COLO829 (cell line): ENCODE measurements around the gene ZNF750.
"Not testable (repeated sequence)": the region's sequence is repeated elsewhere in the genome, so short reads cannot be mapped to it uniquely, and the experiment has no call there.

Experiments used
- DNase-seq: peaks from one replicate; pipeline ENCODE4 v3.0.0; 2012; ENCODE audit warnings: low spot score

The ZNF750 gene

DNA sequence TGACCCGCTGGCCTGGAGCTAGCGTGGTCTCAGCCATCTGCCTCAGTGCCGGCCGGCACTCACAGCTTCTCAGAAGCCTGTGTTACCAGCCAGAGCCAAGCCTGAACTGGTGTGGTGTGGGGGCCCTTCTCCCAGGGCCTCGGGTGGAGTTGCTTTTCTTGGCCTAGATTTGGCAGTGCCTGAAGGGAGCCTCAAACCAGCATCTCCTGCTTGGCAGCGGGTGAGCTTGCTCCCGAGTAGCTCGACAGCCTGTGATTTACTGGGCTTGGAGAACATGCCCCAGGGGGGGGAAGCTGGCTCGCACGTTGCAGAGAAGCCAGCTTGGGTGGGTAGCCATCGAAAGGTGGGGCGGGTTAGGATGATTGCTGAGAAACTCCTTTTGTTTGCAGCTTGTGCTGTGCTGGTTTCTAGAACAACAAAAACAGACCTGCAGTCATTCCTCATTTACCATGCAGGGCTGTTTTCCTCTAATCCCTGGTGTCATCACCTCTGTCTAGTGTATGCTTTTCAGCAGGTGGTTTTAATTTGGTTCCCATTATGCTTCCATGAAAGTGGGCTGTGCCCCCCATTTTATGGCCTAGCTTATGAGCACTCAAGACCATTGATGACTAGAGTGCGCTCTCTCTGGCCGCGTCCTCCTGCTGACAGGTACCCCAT is 45.7 kb downstream of the ZNF750 start:
- no peak for DNase-seq

DNA sequence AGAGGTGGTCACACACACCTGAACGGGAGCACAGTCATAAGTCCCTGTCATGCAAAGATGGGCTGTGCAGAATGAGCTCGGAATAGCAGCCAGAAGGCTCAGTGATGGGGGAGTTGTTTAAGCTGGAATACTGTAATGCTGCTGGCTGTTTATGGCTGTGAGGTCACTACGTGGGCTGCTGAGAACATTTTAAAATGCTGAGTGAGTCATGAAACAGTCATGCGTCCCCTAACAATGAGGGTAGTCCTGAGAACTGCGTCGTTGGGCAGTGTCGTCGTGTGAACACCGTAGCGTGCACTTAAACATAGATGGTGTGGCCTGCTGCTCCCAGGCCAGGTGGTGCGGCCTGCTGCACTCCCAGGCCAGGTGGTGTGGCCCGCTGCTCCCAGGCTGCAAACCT is 48.3 kb downstream of the ZNF750 start:
- peak; percentile 51 for DNase-seq

- no peak for DNase-seq
Measured at GRCh38 chr17:82790391-82790790, 49.4 kb downstream of the ZNF750 start.

DNA sequence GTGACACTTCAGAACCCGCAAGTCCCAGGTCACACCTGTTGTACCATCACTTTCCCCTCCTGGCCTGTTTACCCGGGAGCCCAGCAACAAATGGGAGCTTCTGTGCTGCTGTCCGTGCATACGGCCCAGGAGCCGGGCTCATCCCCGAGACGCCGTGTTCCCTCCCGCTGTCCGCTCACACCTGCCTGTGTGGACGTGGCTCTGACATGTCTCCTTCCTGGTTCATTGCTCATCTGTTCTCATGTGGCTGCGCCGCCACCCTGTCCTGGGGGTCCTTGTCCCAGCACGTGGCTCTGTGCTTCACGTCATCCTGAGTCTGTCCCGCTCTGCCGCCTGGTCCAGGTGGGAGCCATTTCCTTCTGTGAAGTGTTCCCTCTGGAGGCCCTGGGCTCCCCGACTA is 50.0 kb downstream of the ZNF750 start:
- DNase-seq: no peak

DNA sequence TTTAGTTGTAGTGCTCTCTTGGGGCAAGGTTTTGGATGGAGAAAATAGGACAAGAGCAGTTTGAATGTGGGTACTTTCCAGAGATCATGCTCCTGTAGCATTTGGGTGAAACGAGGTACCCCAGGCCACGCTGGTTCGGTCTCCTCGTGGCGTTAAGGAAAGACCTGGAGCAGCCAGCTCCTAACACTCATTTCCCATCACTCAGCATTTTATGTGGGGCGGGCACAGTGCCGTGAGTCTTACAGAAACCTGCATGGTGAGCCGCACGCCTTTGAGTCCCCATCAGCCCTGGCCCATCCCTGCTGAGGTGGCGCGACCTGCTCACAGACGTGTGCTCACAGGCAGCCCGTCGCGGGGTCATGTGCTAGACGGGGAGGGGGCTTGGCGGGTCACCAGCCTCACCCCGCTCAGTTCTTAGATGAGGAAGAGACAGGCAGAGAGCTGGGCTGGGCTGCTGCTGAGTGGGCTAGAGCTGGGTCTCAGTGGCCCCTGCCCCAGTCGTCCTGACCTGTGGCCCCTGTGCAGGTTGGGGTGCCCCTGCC is 50.7 kb downstream of the ZNF750 start:
- DNase-seq: no peak

DNA sequence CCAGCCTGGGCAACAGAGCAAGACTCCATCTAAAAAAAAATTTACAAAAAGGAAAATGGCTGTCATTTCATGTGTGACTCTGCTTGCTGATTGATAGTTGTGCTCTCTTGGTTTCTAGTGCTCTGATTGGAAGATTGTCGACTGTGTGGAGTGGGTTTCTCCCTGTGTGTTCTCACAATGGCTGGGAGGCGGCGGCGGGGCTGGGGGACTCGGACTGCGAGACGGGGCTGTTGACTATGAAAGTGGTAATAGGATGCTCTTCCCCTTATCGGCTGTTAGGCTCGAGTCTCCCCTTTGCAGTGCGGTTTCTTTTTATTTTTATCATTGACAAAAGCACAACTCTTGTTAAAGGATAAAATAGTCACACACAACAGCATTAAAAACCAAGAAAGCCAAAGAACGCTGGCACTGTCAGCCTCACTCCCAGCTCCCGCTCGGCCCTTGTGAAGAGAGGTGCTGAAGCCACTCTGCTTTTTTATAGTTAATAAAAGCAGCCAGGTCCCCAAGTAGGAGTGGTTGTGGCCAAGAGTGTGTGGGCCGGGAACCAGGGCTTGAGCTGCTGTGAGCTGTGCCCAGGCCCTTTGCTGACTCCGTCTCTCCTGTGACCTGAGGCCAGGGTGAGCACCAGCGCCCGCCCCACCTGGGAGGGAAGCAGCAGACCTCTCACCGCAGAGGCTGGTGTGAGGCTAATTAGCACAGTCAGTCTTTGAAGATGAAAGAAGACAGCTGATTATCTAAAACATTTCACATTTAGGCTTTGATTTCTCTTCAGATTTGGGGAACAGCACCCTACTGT is 51.4 kb downstream of the ZNF750 start:
- no peak for DNase-seq

- DNase-seq: no peak
Measured at GRCh38 chr17:82787081-82787848, 52.6 kb downstream of the ZNF750 start.

GRCh38 chr17:82786427-82786826 is 53.4 kb downstream of the ZNF750 start:
- DNase-seq: no peak

DNA sequence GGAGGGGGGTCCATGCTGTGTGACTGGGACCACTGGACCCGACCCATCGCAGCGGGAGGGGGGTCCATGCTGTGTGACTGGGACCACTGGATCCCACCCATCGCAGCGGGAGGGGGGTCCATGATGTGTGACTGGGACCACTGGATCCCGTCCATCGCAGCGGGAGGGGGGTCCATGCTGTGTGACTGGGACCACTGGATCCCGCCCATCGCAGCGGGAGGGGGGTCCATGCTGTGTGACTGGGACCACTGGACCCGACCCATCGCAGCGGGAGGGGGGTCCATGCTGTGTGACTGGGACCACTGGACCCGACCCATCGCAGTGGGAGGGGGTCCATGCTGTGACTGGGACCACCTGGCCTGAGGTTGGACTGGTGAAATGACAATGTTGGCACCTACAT is 54.2 kb downstream of the ZNF750 start:
- not testable (repeated sequence) for DNase-seq

GRCh38 chr17:82783498-82783897 is 56.3 kb downstream of the ZNF750 start:
- no peak for DNase-seq

- no peak for DNase-seq
Measured at GRCh38 chr17:82782657-82783207, 57.1 kb downstream of the ZNF750 start.

DNA sequence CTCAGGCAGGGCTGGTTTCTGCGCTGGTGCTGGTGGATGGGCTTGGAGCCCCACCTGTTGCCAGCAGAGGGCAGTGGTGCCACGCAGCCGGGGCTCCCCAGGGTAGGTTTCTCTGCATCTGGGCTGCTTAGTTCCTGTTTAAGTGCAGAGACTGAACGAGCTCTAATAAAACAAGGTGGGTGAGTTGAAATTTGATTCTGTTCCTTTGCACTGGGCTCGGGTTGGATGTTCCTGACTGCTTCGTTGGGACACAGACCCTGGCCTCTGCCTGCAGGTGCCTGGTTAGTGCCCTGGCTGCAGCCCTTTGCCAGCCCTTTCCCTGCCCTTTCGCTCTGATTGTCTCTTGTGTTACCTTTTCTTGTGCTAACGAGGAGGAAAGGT is 57.9 kb downstream of the ZNF750 start:
- DNase-seq: peak; percentile 89

- DNase-seq: no peak
Measured at GRCh38 chr17:82780971-82781893, 58.6 kb downstream of the ZNF750 start.

- no peak for DNase-seq
Measured at GRCh38 chr17:82780195-82780594, 59.6 kb downstream of the ZNF750 start.

DNA sequence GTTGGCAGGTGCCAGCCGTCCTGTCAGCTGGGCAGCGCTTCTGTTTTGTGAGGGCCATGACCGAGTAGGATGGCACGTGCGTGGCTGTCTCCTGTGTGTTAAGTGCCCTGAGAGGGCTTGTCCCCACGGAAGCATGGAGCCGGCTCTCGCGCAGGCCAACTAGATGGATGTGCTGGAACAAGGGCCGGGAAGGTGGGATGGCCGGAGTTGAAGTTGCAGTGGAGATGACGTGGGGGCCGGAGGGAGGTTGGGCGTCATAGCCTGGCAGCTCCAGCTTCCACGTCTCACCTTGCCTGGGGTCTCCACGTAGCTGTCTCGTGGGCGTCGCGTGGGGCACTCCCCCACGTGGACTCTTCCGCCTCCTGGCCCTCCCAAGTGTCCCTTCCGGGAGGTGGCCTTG is 60.3 kb downstream of the ZNF750 start:
- DNase-seq: no peak
